GM19397 (cell line): ENCODE data around the gene TMEM132C.

Experiments
- ATAC-seq: cut with Tn5 transposase; IDR thresholded peaks from one replicate; pipeline ENCODE4 v1.9.1; 2021; ENCODE audit warnings: mild to moderate bottlenecking, moderate library complexity; ENCODE audit not compliant: unreplicated experiment

The TMEM132C gene

DNA sequence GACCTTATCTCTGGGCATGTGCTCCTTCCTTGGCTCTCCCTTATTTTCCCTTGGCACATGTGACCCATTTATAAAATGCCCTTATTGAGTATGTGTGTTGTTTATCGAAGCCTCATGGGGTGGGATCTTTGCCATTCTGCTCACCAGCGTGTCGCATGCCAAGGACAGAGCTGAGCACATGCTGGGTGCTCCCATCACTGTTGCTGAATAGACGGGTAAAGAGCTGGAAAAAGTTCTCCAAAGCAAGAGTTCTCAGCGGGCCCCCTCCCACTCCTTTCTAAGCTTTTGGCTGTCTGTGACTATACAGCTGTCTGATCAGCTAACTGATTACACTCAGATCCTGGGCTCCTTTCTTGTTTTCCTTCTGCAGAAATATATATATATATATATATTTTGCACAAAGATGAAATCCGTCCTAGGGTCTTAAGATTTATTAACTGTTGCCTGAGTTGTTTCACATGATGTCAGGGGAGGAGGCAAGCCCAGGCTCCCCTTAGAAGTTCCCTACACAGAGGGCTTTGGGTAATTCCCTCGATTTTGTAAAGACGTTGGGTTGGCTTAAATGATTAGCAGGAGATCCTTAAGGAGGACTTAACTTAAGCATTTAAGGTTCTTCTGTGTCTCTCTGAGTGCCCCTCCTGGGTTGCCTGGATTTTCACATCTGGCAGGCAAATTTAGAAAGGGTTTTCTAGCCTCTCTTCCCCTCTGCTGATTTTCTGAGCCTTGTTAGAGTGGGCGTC, 71.6 kb downstream of the TMEM132C start:
- no peak for ATAC-seq

DNA sequence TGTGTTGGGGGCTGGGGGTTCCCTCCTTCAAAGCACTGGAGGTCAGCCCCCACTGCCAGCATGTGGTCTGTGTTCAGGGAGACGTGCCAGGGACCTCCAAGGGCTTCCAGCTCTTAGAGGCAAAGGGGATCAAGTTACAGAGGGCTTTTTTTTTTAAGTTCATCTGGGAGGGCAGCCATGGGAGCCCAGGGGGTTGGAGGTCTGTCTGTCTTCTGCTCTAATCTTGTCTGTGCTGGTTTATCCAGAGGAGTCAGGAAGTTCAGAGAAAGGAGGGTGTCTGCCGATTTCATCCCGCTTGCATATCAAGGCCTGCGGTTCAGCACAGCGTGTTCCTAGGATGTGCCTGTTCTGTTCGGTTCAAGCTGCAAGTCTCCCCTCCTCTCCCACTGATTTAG, 72.2 kb downstream of the TMEM132C start:
- ATAC-seq, result no peak

- ATAC-seq, result no peak
These were observed 72.7 kb downstream of the TMEM132C start for GRCh38 chr12:128339631-128340030.

DNA sequence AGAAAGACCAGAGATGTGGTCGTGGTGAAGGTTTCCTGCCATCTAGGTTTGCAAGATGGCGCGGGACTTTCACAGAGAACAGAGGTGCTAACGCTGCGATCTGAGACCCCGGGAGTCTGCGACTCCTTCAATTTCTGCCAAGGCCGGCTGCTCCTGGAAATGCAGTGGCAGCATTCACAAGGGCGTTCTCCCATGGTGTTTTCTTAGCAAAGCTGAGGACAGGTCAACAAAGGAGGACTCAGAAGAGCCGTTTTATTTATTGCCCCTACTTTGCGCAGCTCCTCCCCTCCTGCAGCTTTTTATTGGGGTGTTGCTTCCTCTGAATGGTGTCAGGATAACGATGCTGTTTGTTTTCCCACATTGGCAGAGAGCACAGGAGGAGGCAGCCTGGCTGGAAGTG, 86.3 kb downstream of the TMEM132C start:
- no peak for ATAC-seq

GRCh38 chr12:128356547-128356946, 89.6 kb downstream of the TMEM132C start:
- ATAC-seq, result no peak

- no peak for ATAC-seq
These were observed 94.5 kb downstream of the TMEM132C start for GRCh38 chr12:128361400-128361995.

GRCh38 chr12:128365032-128365431, 98.1 kb downstream of the TMEM132C start:
- no peak for ATAC-seq

DNA sequence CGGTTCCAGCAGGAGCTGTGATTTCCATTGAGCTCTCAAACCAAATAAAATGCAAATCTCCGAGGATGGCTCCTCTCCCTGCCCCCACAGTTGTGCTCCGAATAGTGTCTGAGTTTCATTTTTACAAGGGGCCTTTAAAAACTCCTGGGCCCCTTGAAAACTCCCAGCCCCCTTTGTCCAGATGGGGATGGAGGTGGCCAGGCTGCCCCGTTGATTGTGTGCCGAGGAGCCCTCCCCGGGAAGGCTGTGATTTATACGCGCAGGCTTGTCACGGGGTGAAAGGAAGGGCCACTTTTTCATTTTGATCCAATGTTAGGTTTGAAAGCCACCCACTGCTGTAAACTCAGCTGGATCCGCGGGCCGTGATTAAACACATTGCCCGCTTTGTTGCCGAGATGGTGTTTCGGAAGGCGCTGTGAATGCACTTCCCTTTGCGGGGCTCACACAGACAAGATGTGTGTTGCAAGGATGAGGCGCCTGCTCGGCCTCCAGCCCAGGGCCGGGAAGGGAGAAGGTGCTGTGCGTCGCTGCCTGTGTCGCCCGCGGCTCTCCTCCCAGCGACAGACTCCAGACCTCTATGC, 98.8 kb downstream of the TMEM132C start:
- ATAC-seq, result no peak

- ATAC-seq, result no peak
These were observed 101.0 kb downstream of the TMEM132C start for GRCh38 chr12:128367961-128368360.

GRCh38 chr12:128381541-128381940, 114.6 kb downstream of the TMEM132C start:
- ATAC-seq, result no peak

DNA sequence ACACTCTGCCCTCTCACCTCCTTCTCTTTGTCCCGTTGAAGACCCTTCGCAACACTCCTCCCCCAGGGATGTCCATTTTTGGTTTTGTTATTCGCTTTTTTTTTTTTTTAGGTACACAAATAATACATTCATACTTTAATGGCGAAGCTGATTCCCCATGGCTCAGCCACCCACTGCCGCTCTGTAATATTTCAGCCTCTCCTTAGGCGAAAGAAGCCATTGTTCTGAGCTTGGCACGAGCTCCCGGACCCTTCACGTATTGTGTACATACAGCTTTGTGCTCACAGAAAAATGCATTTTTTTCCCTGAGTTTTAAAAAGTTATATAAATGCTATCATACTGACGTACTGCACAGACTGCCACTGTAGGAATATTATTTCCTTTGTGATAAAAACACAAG, 115.0 kb downstream of the TMEM132C start:
- no peak for ATAC-seq

- ATAC-seq, result no peak
These were observed 116.0 kb downstream of the TMEM132C start for GRCh38 chr12:128382946-128383345.

DNA sequence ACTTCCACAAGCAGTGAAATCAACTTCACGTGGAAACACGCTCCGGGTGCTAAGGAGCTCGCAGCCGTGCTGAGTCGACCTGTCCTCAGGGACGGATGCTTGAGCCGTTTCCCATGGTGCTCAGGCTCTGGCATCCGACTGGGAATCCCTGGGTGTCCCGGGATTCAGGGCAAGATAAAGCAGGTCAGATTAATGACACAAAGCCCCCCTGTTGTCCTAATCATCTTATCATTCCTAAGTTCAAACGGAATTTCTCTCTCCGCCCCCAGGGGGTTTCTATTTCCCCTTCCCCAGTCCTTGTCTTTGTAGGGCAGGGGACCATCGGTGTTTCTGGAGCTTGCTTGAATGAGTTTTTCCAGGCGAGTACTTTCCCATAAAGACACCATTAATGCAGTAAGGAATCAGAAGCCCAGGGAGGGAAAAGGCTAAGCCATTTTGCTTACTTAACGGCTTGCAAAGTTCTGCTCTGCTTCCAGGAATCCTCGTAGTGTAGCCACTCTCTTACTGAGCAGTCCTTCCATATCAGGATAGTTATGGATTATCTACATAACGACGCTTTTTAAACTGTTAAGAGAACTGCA, 116.5 kb downstream of the TMEM132C start:
- ATAC-seq, result no peak

DNA sequence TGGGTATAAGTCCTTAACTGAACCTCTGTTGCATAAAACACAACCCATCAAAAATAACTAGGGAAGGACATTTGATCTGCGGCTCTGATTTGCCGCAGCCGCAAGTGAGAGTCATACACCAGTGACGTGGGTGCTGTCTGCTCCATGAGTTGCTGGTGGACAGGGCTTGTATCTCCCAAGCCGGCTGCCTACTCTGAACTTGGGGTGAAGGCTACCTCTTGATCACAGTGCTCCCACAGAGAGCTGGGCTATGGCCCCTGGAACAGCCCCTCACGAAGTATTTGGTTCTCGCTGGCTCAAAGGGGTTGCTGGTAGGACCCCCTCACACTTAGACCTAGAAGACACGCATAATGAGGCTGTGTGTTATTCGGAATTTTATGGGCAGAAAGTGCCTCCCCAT, 118.8 kb downstream of the TMEM132C start:
- ATAC-seq, result no peak

GRCh38 chr12:128387811-128388422, 120.9 kb downstream of the TMEM132C start:
- peak; percentile 70 for ATAC-seq

GRCh38 chr12:128388461-128389000, 121.6 kb downstream of the TMEM132C start:
- ATAC-seq, result no peak

GRCh38 chr12:128393346-128393745, 126.4 kb downstream of the TMEM132C start:
- ATAC-seq, result no peak

DNA sequence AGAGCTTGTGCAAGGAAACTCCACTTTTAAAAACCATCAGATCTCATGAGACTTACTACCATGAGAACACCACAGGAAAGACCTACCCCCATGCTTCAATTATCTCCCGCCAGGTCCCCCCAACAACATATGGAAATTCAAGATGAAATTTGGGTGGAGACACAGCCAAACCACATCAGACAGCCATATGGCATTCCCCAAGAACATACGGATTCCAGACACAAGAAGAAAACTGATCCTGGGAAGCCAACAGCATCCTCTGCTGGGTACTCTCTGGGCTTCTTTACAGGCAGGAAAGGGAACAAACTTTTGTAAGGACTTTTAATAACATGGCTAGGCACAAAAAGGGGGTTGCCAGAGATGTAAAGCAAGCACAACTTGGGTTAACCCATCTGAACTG, 127.2 kb downstream of the TMEM132C start:
- ATAC-seq, result no peak

DNA sequence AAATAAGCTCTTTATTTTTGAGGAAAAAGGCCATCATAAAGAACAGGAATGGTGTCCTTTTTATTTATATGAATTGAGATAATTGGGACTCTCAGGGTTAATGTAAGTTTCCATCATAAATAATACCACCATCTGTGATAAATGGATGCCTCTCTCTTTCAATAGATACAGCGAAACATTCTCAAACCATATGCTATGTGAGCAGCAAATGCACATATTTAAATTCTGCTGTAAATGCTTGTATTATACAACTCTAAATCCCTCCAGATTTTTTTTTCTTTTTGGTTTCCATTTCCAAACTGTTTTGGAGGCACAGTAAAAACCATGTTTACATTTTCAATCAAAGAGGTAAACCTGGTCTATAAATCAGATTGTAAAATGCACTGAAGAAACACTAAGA, 132.3 kb downstream of the TMEM132C start:
- ATAC-seq, result no peak

DNA sequence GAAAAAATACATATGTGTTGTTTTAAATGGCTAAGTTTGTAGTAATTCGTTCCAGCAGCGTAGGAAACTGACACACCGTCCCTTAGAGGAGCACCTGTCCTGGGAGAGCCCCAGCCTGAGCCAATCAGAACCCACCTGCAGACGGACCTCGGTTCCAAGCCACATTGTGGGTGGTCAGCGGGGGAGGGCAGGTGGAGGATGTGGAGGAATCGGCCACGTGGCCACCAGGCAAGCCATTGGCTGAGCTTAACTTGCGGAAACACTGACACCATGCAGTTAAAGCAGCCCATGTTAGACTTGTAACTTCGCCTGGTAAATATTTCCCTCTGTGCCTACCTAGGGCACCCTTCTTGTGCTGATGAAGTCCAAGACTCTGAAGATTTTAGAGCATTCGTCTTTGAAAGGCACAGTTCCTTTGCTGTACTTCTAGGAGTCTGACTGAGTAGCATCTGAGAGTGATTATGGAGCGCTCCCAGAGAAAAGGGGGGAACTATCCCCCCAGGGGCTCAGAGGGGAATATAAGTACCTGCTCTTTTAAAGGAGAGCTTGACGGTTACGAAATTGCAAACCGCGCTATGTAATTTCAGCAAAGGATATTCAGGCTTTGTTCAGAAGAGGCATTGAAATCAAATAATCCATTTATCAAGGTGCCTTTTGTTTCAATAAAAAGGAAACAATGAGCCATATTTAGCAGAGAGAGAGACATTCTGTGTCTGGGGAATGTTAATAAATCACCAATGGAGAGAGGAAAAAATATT, 135.7 kb downstream of the TMEM132C start:
- no peak for ATAC-seq

DNA sequence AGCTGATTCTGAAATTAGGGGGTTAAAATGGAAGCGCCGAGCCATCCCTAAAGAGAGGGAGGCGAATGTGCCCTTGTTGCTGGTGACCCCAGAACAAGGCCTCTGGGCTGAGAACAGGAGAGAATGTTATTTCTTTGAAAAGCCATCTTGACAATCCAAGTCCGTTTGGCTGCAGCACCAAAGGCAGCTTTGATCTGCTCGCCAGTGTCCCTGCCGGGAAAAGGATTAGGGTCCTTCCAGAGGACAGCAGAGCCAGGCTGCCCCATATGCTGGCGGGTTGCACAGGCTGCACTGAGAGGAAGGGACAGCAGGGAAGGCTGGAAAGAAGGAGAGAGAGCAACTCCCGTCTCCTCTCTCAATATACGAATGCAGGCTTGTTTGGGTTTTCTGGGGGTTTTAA, 141.7 kb downstream of the TMEM132C start:
- ATAC-seq, result no peak
